GM19023 (cell line): ENCODE data around the gene FAM162B.
"Not testable (repeated sequence)": the region's sequence is repeated elsewhere in the genome, so short reads cannot be mapped to it uniquely, and the experiment has no call there.

Experiments used
- ATAC-seq: cut with Tn5 transposase; IDR thresholded peaks from one replicate; pipeline ENCODE4 v1.9.1; 2021; ENCODE audit warnings: mild to moderate bottlenecking, moderate library complexity; ENCODE audit not compliant: unreplicated experiment

Gene FAM162B

DNA sequence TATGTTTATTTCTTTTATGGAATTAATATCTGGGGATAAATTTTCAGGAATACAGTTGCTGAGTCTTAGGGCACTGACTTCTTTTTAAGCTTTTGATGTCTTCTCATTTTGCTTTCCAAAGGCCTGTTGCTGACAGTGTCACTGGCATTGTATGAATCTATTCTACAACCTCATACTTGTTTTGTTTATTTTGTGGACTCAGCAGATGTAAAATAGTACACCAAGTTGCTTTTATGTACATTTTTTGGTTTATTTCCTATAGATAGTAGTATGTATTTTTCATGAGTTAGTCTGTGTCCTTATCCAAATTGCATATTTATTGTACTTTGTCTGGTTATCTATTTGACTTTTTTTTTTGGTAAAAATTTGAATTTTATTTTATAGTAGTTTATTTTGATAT lies 35.0 kb downstream of the FAM162B start:
- no peak for ATAC-seq

DNA sequence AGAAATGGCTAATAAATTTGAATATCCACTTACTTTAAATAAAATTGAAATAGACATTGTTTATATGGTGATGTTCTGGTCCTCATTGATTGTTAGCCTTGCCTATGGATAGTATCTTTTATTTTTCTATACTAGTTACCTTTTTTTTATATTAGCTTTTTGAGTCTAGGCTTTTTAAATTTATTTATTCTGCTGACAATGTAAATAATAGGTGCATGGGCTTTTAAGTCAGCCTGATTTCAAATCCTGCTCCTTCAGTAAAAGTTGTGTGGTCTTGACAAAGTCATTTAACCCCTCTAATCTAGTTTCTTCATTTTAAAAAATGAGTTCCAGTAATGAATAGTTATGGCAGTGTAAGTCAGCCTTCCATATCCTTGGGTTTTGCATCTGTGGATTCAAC lies 38.6 kb downstream of the FAM162B start:
- ATAC-seq, result no peak

DNA sequence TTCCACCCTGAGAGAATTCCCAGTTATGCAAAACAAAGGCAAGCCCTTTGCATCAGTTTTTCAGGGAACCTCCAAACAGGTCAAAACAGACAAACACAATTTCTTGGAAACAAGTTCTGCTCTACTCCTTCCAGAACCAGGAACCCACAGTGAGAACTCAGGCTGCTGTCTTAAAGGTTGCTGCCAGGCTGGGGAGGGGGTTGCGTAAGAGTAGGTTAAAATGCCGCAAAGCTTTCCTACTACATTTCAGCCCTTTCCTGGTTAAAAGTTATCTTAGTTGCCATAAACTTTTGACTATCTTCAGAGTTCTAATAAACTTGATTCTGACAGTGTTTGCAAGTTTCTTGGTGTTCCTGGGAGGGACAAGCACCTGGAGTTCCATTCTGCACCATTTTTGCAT lies 50.8 kb downstream of the FAM162B start:
- ATAC-seq, result no peak

DNA sequence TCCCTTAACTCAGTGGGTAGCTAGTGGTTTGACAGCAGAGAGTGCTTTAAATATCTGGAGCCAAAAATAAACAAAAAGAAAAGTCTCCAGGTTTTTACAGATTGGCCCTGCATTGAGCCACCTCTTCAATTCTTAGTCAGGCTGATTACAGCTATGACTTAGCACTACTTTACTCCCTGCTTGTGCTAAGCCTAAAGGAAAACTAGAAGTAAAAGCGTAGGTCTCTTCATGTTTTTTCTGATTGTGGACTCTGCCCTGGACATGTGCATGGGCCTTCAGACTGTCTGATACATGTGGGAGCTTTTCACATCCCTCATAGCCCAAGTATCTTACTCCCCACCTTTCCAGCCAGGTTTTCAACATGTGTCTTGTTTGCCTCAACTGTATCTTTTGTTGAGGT lies 51.2 kb downstream of the FAM162B start:
- no peak for ATAC-seq

DNA sequence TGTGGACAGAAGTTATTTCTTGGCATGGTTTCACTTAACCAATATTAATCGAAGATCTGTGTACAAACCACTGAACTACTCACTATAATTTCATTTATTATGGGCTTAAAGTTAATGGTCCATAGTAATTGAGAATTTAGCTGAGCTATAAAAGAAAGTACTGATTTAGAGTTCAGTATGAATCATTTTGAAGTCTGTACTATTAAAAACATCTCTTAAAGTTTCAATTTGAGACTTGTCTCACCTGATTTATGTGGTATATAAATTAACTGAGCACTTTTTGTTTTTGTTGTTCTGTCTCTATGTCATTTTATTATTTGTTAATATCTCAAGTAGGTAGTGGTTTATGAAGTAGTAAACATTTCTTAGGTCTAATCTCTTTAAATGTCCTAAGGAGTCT lies 59.6 kb downstream of the FAM162B start:
- ATAC-seq, result no peak

DNA sequence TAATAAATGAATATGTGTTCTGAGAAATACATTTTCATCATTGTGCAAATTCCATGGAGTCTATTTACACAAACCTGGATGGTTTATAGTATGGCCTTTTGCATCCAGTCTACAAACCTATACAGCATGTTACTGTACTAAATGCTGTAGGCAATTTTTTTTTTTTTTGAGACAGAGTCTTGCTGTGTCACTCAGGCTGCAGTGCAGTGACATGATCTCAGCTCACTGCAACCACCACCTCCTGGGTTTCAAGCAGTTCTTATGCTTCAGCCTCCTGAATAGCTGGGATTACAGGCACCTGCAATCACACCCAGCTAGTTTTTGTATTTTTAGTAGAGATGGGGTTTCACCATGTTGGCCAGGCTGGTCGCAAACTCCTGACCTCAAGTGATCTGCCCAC lies 61.6 kb downstream of the FAM162B start:
- not testable (repeated sequence) for ATAC-seq
